M059J (cell line): ENCODE results near the gene SOX10. TPM values are rescaled to one million over a fixed set of nuclear protein-coding genes. Genes with fewer than 3 reads are reported as not detected.

Experiments
- DNase-seq: peaks from one replicate; pipeline ENCODE4 v3.0.0-alpha.2; 2012; ENCODE audit warnings: low read depth
- total RNA-seq: library from RNA; depleted of rRNA; stranded (reverse); fragments of >200 nt; shearing (Covaris generic); gene quantifications from 2 replicates; pipeline ENCODE4 v1.2.3, GENCODE V29; 2014; rRNA removed

SOX10 gene
- total RNA-seq = not detected in 2 replicates

DNA sequence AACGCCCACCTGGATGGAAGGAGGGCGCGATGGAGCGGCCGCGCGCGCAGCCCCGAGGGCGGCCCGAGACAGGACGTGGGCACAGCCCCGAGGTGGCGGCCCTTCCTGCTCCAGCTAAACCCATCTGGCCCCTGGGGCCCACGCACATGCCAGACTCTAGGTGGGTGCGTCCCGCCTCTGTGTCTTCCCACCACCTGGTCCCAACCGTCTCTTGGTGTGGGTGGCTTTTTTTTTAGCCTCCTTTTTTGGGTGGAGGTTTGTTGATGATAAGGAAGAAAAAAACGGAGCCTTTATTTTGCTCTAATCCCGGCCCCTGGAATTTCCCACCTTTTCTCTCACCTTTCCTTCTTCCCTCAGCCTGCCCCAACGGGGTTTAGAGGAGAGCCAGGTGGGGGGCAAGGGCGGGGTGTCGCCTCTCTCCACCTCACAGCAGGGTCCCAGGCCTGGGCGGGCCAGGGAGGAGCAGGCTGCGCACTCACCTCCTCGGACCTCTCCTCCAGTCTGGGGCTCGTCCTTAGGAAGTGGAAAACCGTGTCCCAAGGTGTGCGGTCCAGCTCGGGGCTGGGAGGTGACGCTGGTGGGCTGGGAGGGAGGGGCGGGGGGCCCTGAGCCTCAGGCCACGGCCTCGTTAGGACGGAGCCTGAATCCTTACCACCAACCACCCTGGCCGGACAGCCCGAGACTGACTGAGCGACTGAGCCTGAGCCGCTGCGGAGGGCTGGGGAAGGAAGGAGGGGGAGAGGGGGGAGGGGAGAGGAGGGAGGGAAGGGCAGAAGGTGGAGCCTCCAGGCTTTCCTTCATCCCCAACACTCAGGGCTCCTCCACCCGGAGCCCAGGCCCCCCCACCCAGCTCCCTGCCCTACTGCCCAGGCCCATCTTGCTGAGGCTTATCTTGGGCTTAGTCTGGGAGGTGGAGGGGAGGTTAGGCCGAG is at the start of gene SOX10:
SOX10 (minus strand) TSS at position 696 of the 932 bp plus-strand sequence. CDS start 771 bp downstream, outside the sequence.
- no peak for DNase-seq

DNA sequence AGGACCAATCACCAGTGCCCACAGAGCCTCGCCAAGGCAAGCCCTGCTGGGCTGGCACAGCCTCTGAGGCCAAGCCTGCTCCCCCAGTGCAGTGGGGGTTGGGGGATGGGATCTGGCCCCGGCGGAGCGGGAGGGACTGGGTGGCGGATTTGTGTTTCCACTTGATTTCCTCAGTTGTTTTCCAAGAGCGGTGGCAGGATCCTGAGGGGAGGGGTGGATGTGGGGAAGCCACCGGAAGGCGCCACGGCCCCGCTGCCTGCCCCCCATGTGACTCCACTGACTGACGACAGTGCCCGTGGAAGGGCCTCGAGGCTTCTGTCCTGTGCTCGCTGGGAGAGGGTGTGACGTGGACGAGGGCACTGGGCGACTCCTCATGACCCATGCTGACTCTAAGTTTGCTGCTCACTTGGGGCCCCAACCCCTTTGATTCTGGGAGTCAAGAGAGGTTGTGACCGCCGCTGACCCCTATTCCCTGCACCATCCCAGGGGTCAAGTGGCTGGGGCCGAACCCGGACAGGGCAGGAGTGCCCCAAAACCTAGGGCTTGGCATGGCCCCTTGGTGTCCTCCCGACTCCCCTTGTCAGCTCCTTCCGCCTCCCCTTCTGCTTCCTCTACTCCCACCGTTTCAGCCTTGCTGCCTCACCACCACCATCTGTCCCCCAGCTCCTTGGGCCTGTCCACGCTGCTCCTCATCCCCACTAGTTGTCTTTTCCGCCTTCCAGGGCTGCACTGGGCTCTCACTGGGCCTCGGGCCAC is 49.3 kb upstream of the SOX10 start:
- DNase-seq = no peak

DNA sequence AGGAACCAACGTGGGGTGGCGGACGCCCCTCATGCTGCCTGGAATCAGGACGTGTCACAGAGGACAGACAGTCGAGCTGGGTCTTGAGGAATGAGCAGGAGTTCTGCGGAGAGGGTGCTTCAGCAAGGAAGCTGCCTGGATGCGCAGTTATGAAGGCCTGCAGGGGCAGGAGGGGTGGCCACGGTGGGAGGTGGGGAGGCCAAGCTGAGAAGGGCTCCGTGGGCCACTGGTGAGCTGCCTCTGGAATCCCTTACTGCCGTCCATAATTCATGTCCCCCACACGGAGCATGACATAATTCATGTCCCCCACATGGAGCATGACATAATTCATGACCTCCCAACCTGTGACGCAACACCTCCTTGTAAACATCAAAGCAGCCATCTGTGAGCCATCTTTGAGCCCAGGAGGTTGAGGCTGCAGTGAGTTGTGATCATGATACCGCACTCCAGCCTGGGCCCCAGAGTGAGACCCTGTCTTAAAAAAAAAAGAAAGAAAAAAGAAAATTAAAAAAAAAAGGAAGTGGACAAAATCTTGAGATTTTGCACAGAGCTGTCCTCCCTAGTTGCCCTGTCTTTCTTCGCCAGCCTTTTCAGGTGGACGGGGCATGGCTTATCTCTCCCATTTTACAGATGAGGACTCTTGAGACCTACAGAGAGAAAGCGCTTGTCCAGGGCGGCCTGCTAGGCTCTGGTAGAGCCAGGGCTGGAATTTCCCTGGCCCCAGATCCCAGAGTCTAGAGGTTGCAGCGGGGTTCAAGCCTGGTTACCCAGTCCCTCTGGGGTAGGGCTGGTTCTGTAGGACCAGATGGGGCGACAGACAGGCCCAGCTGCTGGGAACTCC is 48.5 kb upstream of the SOX10 start:
- peak; percentile 70 for DNase-seq

DNA sequence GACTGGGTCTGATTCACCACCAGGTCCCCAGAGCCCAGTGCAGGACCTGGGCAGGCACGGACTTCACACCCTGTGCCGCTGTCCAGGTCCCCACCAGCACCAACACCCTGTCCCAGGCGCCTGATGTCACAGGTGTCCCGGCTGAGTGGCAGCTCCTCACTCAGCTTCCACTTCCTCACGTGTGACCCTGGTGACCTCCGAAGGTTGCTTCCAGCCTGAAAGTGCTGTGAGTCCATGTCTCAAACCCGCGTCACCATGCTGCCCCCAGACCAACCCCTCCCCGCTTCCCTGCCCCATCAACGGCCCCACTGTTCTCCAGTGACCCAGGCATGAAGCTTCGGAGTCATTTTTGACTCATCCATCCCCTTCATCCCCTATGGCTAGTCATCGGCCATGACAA is 47.1 kb upstream of the SOX10 start:
- DNase-seq = no peak

DNA sequence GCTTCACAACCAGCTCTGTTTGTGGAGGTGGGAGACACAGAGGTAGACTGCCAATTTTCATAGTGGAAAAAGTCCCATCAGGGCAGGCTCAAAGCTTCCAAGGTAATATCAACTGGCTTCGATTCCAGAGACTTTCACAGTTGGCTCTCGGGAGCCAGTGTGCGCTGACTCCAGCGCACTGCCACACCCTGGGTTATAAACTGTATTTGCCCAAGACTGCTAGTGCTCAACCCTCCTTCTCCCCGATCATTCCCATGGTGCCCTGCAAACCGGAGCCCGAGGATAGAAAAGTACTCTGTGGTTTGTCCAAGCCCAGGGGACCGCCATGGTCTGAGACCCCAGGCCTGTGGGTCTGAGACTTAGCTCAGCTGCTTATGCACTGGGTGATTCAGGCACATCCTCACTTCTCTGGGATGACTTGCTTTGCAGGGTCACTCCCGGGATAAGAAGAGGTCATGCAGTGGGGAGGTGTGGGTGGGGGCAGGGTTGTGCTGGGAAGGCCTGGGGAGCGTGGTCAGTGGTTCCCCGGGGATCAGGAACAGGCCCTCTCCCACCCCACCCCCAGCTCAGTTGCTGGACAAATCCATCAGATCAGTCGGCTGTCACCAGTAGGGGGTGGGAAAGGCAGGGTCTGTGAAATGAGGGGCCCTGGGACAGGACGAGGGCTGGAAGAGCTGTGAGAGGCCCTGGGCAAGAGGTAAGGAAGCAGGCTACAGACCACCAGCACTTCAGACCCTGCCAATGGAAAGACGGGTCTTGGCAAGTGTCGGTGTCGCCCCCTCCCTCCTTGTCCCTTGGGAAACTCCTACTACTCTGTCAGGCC is 46.2 kb upstream of the SOX10 start:
- no peak for DNase-seq

DNA sequence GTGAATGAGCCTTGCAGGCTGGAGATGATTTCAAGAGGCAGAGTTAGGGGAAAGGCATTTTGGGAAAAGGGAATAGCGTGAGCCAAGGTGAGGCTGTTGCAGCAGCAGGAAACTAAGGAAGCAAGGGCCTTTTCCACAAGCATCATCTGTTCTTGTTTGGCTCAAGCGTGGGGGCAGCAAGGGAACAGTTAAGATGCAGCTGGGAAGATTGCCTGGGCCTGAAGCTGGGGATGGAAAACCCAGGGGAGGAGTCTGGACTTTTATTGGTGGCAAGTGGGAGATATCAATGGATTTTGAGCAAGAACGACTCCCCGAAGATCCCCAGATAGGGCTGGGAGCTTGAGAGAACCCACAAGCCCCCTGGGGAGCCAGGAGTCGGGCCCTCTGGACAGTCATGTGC is 45.5 kb upstream of the SOX10 start:
- no peak for DNase-seq

DNA sequence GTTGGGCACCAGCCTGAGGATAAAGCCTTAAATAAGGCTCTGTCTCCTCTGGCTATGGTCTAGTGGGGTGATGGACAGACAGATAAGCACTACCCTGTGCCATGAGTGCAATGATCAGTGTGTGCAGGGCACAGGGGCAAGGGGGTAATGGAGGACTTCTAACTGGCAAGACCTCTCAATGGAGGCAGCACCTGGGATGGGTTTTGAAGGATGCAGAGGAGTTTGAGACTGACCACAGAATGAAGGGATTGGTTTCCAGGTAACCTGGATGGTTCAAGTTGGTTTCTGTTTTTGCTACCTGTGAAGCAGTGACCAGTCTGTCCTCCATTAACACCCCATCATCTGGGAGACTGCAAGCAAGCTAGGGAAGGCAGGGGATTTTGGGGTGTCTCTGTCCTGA is 45.0 kb upstream of the SOX10 start:
- DNase-seq = no peak

DNA sequence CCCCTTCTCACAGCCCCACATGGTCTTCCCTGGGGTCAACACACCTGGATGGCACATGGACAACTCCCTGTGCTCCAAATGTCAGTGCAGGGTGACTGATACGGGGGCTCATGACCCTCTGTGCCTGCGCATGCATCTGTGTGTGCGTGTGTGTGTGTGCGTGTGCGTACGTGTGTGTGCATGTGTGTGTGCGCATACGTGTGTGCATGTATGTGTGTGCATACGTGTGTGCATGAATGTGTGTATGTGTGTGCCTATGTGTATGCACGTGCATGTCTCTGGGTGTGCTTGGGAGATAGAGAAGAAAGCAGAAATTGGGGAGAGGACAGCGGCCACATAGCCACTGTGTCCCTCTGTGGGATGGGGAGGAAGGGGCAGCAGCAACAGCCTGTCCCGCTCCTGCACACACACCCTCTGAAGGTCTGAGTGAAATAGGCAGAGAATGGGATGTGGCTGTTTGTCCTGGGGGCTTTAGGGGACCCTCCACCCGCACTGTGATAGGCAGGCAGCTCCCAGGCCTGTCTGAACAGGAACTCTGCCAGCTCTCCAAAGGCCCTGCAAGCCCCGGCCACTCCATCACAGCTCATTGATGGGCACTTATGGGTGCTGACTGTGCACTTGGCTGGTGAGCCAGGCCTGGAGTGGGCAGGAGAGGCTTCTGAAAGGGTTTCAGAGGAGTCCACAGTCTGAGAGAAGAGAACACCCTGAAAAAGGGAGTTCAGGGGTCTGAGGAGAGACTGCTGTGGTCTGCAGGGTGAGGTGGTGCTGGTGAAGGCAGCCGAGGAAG is 44.2 kb upstream of the SOX10 start:
- DNase-seq = no peak

DNA sequence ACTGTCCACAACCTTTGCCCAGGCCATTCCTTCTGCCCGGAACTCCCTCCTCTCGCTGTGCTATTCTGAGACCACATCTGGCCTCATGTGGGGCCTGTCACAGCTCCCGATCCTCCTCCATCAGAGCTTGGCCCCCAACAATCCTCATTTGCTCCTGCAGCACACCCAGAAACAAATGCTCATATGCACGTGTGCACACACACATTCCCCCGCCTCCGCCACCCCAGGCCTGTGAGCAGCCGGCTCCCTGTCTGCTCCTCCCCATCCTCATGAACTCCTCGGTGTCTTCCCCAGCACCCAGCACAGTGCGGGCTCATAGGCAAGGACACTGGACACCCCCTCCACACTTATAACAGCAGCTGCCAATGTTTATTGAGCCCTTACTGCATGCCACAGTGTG is 43.1 kb upstream of the SOX10 start:
- DNase-seq = no peak

DNA sequence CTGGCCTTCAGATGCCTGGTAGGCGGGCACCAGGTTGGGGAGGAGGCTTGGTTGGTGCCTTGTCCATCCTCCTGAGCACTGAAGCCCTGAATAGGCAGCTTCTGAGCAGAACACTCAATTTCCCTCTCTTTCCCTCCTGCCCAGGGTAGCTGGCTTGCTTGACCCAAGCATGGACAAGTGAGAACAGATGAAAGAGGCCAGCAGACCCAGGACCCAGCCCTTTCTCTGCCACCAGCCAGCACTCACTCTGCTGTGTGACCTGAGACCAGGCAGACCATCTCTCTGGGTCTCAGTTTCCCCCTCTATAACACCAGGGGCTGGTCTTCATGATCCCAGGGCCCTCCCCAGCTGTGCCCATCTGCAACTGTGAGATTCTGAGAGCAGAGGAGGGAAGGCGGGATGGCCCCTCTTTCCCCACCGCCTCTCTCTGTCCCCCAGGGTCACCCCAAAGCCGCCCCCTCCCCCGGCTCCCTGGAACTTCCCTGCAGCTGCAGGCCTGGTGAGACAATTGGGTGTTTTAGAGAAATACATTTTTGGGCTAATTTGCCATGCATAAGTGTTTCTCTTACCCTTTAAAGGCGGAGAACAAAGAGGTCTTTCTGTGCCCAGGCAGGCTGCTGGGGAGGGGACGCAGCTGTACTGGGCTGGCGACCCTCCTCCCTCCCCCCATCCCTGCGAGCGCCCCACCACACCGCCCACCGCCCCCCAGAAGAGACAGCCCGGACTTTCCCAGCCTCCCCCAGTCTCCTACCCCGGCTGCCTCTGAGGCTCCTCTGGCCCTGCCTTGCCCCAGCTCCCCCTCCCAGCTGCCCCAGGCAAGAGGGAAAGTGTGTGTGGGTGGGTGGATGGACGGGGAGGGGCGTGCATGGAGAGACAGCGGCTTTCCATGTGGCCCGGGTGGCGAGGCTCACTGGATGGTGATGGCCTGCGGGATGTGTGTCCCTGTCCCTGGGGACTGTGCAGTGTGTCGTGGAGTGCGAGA is 42.1 kb upstream of the SOX10 start:
- DNase-seq = no peak

DNA sequence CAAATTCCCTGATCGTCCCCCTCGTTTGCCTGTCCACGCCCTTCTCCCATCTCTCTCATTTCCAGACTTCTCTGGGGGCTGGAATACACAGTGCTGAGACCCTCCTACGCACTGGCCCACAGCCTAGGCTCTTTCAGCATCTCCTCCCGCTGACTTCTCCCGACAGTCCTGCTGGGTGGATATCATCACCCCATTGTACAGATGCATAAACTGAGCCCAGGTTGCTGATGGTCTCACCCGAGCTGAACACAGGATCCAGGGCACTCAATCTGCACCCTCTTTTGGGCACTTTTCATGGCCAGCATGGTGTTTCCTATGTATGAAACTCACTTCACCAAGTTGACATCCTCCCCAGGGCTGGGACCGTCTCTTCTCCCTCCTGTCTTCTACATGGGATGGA is 41.2 kb upstream of the SOX10 start:
- DNase-seq = no peak

DNA sequence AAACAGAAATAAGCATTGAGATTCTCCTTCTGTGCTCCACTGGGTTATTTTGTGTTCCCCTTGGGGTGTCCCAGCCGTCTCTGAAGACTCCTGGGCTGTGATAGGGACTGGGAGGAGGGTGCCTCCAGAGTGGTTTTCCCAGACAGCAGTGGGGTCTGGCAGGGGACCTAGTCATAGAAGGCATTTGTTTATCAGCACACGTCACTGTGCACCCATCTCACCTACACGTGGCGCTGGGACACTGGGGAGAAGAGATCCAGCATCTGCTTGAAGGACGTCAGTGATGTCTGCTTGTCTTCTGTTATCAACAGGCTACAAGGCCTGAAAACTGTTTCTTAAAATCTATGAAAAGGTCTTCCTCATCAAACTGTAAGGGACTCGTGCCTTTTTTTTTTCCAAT is 38.7 kb upstream of the SOX10 start:
- DNase-seq = no peak

DNA sequence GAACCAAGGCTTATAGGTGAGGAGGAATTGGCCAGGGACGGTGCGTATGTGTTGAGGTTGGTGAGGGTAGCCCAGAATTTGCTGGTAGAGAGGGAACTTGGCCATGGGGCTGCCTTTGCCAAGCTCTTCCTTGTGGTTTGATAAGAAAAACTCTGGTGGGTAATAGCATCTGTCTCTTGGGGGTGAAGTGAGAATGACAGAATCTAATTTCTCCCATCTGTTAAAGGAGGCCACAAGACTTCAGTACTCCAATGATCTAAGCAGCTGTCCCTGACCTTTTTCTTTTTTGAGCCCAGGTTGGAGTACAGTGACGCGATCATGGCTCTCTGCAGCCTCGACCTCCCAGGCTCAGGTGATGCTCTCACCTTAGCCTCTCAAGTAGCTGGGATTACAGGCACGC is 36.9 kb upstream of the SOX10 start:
- no peak for DNase-seq

DNA sequence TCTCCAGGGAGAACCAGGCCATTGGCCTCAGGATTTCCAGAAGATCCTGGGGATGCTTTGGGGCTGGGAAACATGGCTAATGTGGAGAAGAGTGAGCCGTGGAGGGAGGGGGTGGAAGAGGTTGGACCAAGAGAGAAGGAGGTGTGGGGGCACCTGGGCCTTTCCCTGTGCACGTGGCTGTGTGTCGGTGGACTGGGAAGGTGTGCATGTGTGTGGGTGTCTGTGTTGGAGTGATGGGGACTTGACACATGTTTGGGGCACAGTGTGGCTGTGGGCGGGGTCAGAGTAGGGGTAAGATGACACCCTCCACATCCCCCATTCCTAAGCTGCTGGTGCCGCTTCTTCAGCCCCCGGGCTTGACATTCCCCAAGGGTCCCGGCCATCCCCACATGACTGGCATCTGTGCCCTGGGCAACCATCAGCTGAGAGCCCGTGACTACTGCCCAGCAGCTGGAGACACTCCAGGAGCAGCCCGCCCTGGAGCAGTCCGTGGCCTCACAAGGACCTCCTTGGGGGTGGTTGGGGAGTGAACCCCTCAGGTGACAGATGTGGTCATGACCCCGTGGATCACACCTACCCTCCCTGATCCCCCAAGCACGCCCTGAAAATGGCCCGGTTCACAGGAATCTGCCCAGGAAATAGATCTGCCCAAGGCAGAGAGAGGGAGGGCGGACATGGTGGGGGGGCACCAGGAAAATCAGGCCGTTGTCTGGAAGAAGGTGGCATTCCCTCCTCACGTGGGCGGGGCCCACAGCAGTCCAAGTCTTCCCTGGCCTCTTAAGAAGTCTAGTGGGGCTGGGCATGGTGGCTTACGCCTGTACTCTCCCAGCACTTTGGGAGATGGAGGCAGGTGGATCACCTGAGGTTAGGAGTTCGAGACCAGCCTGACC is 34.8 kb upstream of the SOX10 start:
- DNase-seq = no peak

DNA sequence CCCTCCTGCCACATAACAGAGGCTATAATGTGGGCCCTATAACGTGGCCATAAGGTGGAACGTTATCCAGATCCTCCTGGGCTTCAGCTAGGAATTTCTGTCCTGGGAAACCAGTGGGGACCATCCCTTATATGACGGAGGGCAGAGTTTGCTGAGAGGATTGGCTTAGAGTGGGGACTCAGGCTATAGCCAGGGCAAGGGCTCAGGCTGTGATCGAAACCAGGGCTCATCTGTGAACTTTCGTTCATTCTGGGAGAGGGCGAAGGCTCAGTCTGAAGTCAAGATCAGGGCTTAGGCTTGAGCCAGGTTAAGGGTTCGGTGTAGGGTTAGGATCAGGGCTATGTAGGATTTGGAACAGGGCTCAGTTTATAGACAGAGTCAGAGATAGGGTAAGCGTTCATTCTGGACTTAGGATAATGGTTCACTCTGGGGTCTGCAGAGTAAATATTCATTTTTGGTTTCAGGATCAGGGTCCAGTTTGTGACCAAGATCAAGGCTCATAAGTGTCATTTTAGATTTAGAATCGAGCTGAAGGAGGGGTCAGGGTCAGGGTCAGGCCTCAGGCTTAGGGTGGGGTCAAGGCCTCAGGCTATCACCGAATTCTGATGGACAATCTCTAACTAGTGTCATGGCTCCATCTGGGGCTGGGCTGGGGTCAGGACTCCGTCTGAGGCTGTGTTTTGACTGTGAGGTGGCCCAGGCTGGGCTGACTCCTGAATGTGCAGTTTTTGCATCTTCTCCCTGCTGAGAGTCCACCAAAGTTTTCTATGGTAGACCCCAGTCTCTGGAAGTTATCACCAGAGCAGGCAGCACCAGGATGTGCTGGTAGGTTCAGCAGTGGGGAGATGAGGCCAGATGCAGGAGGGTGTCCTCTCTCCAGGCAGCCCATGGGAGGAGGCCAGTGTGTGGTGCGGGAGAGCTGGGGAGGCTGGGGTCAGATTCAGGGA is 33.9 kb upstream of the SOX10 start:
- no peak for DNase-seq

DNA sequence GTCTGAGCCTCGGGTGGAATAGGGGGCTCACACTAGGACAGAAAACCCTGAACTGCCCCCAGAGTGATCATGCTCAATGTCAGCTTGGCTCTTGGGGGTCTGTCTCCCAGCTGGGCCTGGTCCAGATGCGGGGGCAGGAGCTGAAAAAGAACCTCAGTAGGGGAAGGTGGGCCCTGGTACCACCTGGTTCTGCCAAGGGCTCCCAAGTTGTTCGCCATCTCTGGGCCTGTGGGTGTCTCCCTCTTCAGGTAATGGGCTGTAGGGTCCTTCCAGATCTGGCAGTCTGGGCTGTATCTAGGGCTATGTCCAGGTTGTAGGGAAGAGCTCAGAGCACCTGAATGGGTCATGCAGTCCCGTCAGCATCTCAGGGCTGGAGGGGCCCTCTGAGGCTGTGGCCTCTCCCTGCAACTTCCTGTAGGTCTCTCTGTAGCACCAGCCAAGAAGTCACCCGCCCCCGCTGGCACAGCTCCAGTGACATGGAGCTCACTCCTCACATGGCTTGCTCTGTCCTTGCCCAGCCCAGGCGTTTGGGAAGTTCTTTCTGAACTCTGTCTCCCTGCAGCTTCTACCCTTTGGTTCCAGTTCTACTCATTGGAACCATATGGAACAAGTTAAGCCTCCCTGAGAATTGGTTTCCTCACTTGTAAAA is 33.0 kb upstream of the SOX10 start:
- DNase-seq = no peak
